NCI-H187 (cell line): ENCODE data around the gene PRR5L.
A peak's percentile ranks its signal among the peaks of the same experiment; 100 is the strongest.

Experiments used
- DNase-seq, 2 experiments: peaks; one replicate each; lab custom pipeline; 2025; lab: John Stamatoyannopoulos, UW

Gene PRR5L

DNA sequence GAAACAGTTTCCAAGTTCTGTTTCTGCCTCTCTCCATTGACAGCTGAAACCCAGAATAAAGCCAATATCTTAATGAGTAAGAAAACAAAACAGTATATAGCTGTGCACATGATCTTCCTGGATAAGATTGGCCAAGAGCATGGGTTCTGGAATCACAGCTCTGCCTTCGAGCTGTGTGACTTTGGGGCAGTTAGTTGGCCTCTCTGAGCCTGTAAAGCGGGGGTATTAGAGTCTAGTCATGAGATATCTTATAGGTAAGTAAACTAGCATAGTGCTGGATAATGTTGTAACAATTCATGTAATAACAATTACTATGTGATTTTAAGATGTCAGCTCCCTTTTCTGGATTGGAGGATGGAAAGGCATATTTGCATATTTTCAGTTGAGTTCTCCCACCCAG, 140.5 kb downstream of the PRR5L start:
- DNase-seq, result no peak

DNA sequence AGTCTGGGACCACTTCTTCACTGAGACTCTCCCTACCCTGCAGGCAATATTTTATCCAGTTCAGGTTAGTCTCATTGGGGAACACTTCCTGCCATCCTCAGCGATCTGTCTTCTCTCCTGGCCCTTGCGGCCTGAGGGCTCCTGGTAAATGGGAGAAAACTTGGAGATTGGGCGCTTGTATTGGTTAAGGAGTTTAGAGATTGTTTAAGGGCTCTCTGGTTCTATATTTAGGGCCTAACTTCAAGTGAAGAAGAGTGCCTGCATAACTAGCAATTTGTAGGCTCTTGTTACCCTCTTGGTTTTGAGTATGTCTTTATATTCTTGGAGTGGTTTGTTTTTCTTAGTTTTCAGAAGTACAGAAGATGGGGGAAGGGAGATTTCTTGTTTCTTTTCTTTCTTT, 141.3 kb downstream of the PRR5L start:
- no peak for DNase-seq

DNA sequence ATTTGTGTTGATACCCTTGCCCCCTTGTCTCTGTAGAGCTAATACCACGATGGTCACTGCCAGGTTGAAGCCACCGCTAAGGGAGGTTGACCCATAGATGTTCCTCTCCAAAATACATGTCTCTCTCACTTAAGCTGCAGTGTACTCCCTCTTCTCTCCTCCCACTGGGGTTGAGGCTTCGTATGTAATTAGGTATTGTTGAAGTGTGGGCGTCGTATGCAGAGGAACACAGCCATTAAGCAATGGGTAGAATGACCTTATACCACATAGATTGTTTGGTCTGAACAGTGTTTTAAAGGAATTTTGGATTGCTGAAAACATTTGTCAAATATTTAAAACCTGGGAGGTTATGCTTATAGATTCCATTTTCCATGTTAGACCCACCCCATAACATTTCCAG, 142.0 kb downstream of the PRR5L start:
- no peak for DNase-seq

DNA sequence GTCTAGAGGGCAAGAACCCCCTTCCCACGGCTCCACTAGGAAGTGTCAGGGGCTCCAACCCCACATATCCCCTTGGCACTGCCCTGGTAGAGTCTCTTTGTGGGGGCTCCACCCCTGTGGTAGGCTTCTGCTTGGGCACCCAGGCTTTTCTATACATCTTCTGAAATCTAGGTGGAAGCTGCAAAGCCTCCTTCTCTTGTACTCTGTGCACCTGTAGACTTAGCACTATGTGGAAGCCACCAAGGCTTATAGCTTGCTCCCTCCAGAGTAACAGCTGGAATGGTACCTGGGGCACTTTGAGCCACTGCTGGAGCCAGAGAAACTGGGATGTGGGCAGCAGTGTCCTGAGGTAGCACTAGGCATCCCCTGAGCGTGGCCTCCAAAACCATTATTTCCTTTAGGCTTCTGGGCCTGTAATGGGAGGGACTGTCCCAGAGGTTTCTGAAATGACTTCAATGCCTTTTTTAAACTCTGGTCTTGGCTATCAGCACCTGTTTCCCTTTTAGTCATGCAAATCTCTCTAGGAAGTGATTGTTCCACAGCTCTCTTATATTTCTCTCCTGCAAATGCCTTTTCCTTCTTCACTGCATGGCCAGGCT, 145.6 kb downstream of the PRR5L start:
- no peak for DNase-seq

DNA sequence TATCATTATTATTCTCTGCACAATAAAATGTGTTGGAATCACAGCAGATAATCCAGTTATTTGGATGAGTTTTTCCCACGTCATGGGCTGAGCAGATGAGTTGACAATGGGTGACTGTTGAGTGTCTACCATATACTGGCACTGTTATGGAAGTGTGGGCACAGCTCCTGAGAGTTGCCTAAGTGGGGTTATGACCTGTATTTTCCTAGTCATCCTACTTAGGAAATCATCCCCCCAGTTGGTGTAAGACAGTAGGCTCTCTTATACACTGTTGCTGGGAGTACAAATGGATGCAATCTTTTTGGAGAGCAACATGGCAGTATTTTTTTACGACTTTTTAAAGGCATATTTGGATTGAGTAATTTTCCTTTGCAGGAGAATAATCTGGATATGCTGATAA, 147.6 kb downstream of the PRR5L start:
- no peak for DNase-seq

DNA sequence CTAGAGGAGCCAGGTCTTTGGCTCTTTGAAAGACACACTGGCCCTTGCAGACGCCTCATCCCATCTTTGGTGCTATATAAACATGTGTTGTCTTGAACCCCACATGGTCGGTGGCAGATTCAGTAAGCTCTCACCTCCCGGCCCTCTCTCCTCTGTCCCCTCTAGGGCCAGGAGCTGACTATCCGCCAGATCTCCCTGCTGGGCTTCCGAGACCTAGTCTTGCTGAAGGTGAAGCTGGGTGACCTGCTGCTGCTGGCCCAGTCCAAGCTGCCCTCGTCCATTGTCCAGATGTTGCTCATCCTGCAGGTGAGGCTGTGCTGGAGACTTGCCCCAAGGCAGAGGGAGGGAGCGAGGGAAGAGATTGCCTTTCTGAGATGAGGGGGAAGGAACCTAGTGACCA, 150.0 kb downstream of the PRR5L start:
- no peak for DNase-seq

DNA sequence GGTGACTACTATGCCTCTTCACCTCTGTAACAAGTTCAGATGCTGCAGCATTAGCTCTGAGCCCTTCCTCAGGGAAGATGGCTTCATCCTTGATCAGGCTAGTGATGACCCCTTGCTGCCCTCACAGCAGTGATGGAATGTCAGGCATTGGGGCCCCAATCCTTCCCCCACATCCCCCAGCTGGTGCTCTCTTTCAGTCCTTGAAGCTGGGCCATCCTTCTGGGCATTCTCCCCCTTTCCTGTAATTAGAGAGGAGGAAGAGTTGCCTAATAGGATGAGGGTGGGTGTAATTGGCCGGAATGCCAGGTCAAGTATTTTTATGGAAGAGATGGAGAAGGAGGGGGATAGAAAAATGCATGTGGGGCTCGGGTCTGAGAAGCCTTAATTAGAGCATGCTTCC, 151.4 kb downstream of the PRR5L start:
- no peak for DNase-seq

DNA sequence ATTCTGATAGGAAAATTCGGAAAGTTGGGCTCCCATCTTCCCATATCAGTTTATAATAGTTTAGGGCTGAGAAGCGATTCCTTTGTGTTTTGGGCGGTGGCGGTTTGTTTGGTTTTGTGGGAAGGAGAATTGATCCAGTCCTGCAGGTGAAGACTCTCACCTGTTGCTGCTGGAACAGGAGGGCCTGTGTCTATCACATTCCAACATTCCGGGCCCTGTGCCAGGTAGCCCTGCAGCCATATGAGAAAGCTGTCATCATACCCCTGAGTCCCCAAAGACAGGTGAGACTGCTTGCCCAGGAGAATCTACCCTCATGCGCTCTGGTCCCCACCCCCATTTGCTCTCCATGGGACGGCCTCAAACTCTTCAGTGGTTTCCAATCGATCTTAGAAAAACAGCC, 151.9 kb downstream of the PRR5L start:
- no peak for DNase-seq

DNA sequence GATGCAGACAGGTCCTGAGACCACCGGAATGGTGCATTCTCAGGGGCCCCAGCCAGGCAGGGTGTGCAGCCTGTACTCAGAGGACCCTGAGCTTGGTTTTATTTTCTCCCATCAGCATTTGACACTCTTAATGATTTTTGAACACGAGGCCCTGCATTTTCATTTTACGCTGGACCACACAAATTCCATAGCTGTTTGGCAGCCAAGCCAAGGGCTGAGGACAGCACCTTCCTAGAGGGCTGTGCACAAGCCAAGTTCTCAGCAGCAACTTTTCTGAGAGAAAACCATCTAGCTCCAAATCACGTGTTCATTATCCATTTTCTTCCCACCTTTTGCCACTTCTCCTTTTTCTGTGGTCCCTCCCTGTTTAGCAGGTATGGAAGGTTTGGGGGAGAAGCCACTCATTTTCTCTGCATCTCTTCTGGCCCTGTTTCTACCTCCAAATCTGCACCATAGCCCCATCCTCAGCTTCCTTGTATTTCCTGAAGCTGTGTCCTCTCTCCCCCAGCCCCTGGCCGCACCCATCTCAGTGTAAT, 153.5 kb downstream of the PRR5L start:
- no peak for DNase-seq

DNA sequence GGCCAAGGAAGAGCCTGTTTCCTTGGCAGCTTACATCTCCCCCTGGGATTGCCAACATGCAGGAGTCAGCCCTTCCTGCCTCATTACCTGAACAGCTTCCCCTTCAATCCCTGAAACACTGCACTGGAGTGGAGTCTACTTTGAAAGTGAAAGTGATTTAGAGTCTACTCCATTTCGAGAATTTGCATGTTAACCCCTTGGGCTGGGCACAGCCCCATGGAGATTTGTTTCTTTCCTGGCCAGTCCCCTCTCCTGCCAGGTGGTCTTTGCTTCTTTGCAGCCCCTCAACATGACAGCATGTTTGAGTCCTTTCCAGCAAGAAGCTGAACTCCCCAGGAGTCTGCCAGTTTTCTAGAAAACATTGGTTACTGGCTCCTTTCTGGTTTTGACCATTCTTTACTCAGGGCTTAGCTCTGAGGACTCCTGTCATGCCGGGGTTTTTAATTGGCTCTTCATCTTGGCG, 154.1 kb downstream of the PRR5L start:
- DNase-seq, result peak in 1 of 2 experiments; percentile 12

DNA sequence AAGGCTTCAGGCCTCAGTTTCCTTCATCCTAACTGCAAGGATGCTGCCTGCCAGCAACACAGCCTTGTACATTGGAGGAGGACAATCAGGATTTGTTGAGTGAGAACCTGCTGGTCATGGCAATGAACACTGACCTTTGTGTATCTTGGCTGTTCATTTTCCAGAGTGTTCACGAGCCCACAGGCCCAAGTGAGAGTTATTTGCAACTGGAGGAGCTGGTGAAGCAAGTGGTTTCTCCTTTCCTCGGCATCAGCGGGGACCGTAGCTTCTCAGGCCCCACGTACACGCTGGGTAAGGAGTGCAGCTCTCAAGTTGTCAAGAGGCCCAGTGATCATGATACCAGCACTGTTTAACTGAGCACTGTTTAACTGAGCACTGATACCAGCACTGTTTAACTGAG, 155.0 kb downstream of the PRR5L start:
- DNase-seq, result no peak

DNA sequence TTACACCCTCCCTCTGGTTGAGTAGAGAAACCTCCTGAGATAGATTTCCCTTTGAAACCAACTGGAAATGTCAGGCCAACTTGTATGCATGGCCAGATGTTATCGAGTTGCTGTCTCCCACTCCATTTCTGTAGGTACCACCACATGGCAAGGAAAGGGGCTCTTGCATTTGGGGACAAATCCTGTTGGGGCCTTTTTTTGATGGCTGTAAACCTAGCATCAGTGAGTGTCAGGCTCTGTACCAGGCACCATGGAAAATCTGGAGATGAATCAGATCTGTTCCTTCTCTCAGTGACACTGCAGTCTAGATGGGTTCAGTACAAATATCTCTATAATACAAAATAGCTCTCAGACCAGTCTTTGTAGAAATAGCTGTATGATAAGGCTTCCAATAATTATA, 155.6 kb downstream of the PRR5L start:
- no peak for DNase-seq

DNA sequence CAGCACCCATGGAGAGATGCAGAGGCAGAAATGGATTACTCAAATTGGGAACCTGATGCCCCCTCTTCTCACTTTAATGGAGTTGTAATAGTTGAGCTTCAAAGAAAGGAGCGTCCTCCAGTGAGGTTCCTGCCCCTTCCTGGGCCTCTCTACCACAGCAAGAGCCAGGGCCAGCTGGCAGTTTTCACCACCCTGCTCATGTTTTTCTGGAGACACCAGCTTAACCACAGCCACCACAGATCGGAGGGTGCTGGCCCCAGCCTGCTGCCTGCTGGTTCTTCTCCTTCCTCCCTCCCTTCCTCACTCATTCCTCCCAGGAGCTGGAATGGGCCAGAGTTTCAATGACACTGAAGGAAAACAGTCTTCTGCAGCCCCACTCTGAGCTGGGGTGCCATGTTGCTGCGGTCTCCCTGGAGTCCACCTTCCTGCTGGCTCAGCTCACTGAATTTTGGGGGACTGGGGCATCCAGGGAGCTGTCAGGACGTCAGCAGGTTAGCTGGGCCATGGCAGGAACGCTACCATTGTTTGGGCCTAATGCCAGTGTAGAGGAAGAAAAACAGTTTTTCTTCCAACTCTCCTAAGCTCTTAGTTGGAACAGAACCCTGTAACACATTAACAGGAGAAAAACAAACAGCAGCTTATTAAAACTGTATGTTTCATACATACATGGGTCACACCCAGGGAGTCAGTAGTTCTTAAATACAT, 156.3 kb downstream of the PRR5L start:
- DNase-seq, result no peak

DNA sequence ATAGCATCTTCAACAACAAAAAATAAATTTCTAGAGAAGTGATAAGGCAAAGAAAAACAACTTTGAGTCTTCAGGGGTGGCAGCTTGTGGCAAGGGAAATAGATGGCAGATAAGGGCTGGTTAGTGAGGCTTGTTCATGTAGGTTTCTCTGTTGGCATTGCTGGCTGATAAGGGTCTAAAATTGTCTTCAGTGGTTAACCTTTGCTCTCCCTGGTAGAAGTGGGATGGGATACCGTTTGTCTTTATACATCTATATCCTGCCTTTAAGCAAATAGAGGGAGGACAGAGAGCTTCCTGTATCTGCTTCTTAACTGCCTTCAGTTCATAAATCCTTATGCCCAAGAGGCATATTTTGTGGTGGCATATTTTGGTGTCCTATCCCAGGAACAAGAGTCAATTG, 156.9 kb downstream of the PRR5L start:
- no peak for DNase-seq

DNA sequence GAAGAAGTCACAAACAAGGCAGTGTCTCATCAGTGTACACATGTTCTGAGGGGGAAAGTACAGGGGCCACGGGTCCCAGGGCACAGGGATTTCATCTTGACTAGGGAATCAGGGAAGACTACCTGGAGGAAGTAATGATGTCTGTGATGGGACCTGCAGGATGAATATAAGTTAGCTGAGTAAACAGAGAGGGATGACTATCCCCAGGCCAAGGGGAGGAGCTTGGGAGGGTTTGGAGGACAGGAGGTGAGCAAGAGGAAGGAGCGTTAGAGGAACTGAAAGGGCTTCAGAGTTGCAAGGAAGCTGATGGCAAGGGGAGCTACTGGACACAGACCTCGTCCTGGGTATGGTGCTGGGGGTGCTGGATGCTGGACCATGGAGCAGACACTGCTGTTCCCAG, 157.6 kb downstream of the PRR5L start:
- DNase-seq, result no peak

DNA sequence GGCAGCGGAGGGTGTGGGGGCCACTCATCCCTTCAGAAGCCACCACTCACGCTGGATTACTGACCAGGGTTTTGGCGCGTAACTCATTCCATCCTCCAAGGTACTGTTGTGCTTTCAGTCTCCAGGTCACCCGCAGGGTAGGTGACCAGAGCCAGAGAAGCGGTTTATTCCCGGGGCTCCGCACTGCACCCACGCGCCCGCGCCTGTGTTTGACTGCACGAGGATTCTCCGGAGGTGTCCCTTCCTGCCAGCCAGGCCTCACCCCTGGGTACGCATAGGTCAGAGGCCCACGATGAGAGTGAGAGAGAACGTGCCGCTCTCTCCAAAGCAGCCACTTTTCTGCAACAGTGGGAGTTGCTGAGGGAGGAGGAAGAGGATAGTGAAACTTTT, 158.5 kb downstream of the PRR5L start:
- no peak for DNase-seq

DNA sequence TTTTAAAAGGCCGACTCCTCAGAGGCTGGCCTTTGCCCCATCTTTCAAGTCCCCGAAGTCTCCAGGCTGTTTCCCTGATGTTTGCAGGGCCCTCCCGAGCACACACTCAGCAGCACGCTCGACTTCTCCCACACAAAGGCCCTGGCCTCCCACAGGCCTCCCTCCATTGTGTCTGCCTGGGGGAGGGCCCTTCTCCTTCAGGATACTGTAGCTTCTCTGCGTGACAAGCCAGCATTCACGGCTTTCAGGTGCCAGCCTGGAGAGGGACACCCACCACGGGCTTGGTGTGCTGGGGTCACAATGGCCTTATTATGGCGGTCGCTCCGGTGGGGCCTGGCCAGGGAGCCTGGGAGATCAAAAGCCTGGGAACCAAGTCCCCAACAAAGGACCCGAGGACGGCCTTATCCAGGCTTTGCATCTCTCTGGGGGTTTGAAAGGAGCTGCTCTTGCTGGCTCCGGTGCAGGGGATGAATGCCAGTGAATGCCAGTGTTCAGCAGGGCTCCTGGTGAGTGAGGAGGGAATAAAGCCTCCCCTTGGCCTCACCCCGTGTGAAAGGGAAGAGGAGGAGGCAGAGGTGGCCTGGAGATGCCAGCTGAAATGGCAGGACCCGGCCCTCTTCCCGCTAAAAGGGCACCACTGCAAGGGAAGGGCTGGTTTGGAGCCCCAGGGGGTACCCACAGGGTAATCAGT, 159.0 kb downstream of the PRR5L start:
- peak; percentile 40 to 80 for DNase-seq

DNA sequence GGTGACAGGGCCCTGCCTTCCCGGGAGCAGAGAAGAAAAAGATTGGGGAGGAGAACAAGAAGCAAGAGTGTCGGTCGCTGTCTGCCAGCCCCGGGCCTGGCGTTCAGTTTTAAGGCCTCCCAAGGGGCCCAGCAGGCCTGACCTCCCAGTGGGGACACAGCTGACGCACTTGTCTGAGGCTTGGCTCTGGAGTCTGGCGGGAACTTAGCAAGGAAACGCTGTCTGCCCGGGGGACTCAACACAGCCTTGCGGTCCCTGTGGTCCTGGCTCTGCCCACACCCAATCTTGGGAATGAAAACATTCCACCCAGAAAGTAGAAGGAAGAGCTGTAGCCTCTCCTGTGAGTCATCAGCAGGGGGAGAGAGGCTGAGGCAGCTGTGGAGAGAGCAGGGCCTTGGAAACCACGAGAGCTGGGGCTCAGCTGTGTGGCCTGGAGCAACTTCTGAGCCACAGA, 159.6 kb downstream of the PRR5L start:
- peak in 1 of 2 experiments; percentile 33 for DNase-seq

DNA sequence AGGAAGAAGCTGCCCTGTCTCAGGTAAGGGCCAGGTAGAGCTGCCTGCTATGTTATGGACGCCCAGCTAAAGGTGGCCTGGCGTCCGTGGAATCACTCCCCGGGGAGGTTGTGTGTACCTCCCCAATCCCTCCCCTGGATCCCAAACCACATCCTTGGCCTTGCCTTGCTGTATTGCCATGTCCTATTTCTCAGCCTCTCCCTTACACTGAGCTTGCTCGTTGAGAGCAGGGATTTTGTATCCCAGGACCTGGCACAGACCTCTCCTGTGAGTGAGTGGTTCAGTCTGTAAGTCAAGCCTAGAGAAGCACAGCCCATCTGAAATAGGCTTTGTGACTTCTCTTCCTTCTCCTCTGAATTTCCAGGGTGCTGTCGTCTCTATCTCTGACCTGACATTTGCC, 160.1 kb downstream of the PRR5L start:
- no peak for DNase-seq

DNA sequence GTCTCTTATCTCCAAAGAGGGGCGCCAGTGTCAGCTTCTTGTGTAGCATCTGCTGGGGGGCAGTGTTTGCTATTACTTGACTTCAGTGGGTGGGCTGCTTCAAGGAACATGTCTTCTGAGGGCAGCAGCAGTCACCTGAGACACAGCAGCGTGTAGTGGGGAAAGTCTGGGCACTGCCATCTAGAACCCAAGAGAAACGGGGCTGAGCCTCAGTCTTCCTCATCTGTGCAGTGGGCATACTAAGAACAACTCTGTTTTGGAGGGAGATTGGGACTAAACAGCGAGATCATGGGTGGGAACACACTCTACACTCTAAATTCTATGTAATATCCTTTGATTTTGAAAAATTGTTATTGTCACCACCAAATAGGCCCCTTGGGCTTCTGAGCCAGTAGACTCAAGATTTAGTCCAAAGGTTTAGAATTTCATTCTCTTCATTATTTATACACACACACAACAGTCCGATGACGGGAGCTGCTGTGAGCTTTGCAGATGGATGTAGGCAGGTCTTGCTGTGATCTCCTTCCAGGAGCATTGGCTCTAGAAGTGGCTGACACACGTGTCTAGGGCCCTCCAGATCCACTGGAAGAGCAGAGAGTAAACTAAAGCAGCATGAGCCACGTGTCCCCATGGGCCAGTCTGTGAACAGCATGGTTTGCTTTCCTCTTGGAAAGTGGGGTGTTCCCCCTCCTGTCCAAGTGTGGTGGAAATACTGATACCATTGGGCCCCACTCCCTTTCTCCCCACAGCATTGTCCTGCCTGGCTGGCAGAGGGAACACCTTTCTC, 162.2 kb downstream of the PRR5L start:
- peak in 1 of 2 experiments; percentile 21 for DNase-seq

DNA sequence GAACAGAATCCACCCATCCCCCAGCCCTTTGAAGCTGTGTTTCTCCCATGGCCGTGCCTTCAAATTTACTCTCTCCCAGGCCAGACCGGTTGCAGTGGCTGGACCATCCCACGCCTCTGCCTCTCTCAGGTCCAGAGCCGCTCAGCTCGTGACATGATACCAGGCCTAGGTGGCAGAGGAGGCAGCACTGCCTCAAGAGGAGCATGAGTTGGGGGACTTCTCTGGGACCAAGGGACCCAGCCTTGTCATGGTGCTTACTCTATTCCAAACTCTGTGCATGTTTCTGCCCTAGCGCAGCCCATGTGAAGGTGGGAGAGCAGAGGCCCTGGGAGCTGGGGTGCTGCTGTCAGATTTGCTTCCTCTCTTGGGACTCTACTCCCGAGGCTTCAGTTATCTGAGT, 163.0 kb downstream of the PRR5L start:
- no peak for DNase-seq

DNA sequence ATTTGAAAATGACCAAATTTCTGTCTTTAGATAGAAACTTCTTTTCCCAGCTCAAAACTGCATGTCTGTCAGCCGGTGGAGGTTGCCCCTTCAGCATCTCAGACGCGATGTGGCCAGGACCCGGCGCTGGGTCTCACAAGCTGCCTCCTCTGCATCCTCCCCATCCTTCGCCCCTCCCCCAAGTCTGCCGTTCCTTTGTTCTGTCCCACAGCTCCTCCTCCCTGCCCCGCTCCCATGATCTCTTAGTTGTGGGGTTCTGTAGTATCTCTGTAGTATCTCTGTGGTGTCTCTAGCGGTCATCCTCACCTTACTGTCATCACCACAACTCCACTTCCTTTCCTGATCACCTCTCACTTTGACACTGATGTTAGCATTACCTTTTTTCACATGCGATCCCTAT, 164.1 kb downstream of the PRR5L start:
- DNase-seq, result no peak
